HG03558 (cell line): Measurements from ENCODE around the gene RUFY2.

Source experiments
- ATAC-seq: cut with Tn5 transposase; IDR thresholded peaks from one replicate; pipeline ENCODE4 v1.9.1; 2021; ENCODE audit warnings: moderate number of reproducible peaks; ENCODE audit not compliant: unreplicated experiment; ENCODE audit errors: extremely low read depth

RUFY2 gene

DNA sequence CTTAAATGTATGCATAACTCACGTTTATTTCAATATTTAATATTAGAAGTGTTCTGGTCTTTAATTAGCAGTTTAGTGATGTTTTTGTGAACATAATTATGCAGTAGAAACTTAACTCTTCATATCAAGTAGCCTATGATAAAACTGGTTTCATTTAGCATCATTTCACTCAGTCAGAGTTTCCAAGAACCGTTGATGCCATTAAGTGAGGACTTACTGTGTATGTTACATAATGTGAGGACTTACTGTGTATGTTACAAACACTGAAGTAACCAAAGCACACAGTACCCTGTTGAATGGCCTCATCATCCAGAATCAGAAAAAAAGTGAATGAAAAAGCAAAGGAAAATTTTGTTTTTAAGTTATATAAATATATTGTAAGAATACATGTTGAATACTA is 41.5 kb downstream of the RUFY2 start:
- ATAC-seq: no peak

GRCh38 chr10:68364101-68364886 is 42.8 kb downstream of the RUFY2 start:
- no peak for ATAC-seq

GRCh38 chr10:68362590-68362989 is 44.5 kb downstream of the RUFY2 start:
- no peak for ATAC-seq

- no peak for ATAC-seq
These were observed 47.9 kb downstream of the RUFY2 start for GRCh38 chr10:68359189-68359588.

DNA sequence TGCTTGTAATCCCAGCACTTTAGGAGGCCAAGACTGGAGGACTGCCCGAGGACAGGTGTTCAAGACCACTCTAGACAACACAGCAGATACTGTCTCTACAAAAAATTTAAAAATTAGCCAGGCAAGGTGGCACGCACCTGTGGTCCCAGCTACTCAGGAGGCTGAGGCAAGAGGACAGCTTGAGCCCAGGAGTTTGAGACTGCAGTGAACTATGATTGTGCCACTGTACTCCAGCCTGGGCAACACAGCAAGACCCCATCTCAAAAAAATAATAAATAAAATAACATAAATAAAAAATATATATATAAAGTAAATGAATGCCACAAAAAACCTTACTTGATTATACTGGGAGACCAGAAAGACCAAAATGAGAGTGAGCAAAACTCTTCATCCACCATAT is 53.5 kb downstream of the RUFY2 start:
- ATAC-seq: no peak

DNA sequence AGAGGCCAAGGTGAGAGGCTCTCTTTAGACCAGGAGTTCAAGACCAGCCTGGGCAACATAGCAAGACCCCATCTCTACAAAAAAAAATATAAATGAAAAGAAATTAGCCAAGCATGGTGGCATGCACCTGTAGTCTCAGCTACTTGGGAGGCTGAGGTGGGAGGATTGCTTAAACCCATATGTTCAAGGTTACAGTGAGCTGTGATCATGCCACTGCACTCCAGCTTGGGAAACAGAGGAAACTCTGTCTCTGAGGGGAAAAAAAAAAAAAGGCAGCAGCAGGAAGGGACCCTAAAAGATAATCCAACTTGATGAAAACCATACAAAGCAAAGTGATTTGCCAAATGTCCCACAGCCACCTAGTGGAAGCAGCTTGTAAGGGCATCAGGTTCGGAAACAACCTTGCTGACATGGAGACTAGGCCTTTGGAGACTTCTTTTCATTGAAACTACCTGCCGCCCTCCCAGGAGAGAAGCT is 58.8 kb downstream of the RUFY2 start:
- no peak for ATAC-seq

DNA sequence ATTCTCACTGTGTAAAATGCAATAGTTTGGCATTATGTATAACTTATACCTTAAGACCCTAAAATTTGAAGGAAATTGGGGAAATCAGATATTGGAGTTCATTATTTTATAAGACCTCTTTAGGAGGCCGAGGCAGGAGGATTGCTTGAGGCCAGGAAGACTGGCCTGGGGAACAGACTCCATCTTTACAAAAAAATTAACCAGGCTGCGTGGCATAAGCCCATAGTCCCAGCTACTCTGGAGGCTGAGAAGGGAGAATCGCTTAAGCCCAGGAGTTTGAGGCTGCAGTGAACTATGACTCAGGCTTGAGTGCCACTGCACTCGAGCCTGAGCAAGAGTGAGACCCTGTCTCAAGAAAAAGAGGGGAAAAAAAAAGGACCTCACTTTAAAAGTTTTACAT is 60.3 kb downstream of the RUFY2 start:
- no peak for ATAC-seq

DNA sequence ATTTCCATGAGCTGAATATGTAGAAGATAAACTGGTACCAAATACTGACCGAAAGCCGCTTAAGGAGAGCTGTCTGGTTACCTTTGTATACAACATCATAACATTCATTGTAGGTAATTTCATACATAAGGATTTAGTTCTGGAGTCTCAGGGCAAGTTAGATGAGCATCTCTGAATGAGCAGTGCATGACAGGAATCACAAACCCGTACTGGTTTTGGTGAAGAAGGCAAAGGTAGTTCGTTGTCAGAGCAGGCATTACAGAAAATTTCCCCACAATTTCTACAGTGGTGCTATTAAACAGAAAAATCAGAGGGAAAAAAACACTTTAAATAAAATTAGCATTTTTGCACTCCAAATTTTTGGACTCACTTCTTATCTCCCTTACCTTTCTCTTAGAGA is 61.5 kb downstream of the RUFY2 start:
- no peak for ATAC-seq

DNA sequence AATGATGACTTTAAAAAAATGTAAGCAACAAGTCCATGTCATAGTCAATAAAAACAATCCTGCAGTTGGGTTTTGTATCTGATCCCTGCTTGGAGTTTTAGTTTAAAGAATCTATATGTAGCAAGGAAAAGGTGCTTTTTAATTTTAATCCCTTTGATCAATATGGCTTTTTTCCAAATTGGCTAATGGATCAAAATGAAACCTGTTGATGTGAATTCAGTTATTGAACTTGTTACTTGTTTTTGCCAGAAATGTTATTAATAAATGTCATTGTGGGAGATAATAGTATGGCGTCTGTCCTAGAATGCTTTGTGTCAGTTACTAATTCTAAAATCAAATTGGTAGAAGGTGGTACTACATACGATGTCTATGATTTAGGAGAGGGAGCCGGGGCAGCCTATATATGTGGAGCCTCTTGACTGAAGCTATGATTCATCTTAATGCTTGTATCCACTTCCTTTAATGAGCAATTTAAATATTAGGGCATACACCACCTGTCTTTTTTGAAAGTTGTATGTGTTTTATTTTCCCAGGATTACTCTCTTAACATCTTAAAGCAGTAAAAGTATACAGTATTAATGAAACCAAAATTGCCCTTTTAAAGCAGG is 64.1 kb downstream of the RUFY2 start:
- ATAC-seq: no peak

GRCh38 chr10:68340358-68341080 is 66.6 kb downstream of the RUFY2 start:
- ATAC-seq: no peak

DNA sequence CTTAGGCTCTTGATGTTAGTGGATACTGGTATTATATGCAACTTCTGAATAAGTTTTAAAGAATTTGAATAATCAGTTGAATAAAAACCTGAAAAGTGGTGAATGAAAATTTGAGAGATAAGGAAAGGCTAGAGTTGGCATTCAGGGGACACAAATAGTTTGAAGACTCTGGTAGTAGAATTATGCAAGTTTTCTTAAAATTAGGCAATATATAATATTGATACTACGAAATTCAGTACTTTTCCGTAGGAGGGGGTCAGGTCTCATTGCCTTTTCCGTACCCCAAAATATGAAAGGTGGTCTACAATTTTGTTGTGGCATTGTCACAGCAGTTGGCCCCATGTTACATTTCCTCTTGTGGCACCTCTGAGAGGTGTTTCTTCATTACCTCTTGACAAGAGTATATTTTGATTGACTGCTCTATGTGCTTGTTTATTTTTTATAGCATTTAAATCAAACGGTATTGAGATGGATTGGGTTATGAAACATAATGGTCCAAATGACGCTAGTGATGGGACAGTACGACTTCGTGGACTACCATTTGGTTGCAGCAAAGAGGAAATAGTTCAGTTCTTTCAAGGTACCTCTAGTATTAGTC is 70.2 kb downstream of the RUFY2 start:
- no peak for ATAC-seq

DNA sequence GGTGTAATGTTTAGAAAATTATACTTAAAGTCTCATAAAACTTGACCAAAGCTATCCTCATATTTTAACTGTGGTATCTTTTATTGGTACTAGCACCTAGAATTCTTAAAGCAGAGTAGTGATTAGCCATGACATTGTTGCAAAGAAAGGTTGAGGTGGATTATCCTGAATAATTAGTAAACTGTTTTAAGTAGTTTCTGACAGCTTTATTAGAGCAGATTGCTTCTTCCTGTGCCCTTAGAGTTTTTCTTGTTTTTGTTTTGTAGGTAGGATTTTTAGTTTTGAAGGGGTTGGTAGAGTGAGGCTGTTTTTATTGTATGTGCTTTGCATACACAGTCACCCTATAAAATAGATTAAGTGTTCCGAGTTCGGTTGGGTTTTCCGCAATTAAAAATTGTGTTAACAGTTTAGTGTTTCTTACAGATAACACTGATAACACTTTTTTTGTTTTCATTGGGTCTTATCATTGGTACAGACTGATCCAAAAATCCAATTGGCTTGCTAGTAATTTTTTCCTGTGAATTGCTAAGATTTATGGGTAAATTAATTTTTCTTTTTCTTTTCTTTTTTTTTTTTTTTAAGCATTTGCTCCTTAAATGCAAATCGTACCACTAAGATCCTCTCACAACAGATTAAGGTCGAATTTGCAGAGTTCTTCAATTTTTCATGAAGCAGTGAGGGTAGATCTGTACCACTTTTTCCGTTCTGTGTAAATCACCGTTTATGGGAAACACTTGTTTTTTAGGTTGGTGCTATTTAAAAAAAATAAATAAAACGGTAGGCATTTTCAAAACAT is 72.2 kb downstream of the RUFY2 start:
- no peak for ATAC-seq

- ATAC-seq: no peak
These were observed 73.3 kb downstream of the RUFY2 start for GRCh38 chr10:68333440-68334431.

DNA sequence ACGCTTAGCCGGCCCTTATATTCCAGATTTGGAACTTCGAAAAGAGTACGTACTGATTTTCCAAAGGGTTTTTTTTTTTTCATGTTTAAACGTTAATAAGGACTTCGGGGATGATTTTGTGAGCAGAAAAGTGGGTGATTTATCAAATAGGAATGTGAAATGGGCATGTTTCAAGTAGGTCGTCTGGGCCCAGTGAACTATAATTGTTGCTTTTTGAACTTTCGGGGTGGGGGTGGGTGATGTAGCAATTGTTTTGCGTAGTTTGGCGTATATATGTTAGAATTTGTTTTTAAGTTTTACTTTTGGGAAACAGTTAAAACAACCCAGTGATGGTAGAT is 74.0 kb downstream of the RUFY2 start:
- ATAC-seq: no peak

DNA sequence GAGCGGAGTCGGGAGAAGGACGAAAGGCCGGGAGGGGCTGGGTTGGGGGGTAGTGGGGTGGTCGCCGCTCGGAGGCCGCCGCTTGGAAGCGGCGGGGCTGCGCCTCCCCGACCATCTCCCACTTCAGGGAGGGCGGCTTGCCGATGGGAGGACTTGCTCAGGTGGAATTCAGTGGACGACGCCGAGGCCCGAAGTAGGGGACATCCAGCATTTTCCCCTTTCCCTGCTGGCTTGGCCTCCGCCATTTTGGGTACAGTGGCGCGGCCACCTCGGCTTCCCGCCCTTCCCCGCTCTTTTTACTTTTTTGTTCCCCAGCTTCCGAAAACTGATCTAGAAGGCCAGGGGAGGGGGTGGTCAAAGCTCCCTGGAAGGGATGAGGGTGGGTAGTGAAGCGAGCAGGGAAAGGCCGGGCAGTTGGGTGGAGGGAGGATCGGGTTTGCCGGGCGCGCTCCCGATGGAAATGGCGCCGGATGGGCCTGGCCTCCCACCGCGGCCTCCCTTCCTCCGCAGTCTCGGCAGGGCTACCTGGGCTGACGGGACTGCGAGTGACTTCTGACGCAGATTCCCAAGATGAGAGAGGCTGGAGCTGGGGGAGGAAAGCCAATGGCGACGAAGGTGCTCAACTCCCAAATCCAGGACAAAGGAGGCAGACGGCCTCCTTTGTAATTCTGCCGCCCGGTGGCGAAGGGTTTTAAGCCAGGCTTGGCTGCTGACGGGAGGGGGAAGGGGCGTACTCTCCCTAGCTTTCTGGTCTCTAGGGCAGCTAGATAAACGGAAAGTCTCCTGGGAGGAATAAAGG is 74.6 kb downstream of the RUFY2 start, which contains the start of gene PBLD:
Gene PBLD, minus strand, starts transcription at position 670 of the 799 bp plus-strand sequence. CDS start 26,084 bp downstream, outside the sequence.
- ATAC-seq: no peak

GRCh38 chr10:68331455-68332258 is 75.4 kb downstream of the RUFY2 start, which contains the start of gene HNRNPH3:
TSS of gene HNRNPH3 (plus strand) at chr10:68332064. CDS start at chr10:68337222, 5,158 bp downstream.
- ATAC-seq: peak; percentile 57

- no peak for ATAC-seq
These were observed 76.1 kb downstream of the RUFY2 start for GRCh38 chr10:68330852-68331454.
